OCI-LY7 (cell line): Measurements from ENCODE around the gene AADAC. TPM values are rescaled to one million over a fixed set of nuclear protein-coding genes. Genes with fewer than 3 reads are reported as not detected.

Experiments
- BruUV-seq: library from RNA; stranded (reverse); fragments of 400-500 nt; replicated peaks from 2 replicates; lab custom pipeline; 2021; lab: Mats Ljungman, UMichigan
- CTCF ChIA-PET: fragments of 300-600 bp; sonication (Branson Sonifier 250); formaldehyde crosslinking; loops from one replicate; lab custom pipeline; 2022; ENCODE audit warnings: antibody characterized with exemption; ENCODE audit not compliant: unreplicated experiment; lab: Charles Lee
- POLR2A ChIA-PET: fragments of 300-600 bp; sonication (Branson Sonifier 250); formaldehyde crosslinking; loops from one replicate; lab custom pipeline; 2022; ENCODE audit warnings: antibody characterized with exemption; lab: Charles Lee
- DNase-seq: peaks from one replicate; pipeline ENCODE4 v3.0.0-alpha.2; 2015; ENCODE audit warnings: low spot score
- H2AFZ ChIP-seq: fragments of 200-600 bp; sonication (generic), shearing (Covaris generic); 2 replicates; pipeline ENCODE4 v1.6.1; 2014; ENCODE audit warnings: mild to moderate bottlenecking, antibody characterized with exemption, low read length, moderate library complexity
- H3K27ac ChIP-seq: fragments of 200-600 bp; sonication (generic); 2 replicates; pipeline ENCODE4 v1.5.1; 2014; ENCODE audit warnings: mixed run types, low read depth, mild to moderate bottlenecking, moderate library complexity, low read length, inconsistent platforms; ENCODE audit not compliant: poor library complexity, severe bottlenecking
- H3K36me3 ChIP-seq: fragments of 200-600 bp; sonication (generic); 2 replicates; pipeline ENCODE4 v1.6.1; 2014; ENCODE audit warnings: mild to moderate bottlenecking, antibody characterized with exemption, low read length, moderate library complexity, mixed read lengths; ENCODE audit not compliant: insufficient read depth
- H3K4me1 ChIP-seq: fragments of 200-600 bp; sonication (generic); 2 replicates; pipeline ENCODE4 v1.5.1; 2014; ENCODE audit warnings: mild to moderate bottlenecking, low read length; ENCODE audit not compliant: insufficient read depth, poor library complexity, severe bottlenecking
- H3K4me2 ChIP-seq: fragments of 200-600 bp; sonication (generic); 2 replicates; pipeline ENCODE4 v1.6.1; 2014; ENCODE audit warnings: mild to moderate bottlenecking, low read length
- H3K4me3 ChIP-seq: fragments of 200-600 bp; sonication (generic); 2 replicates; pipeline ENCODE4 v1.5.1; 2014; ENCODE audit warnings: mild to moderate bottlenecking, low read depth, low read length; ENCODE audit not compliant: poor library complexity, severe bottlenecking
- H3K79me2 ChIP-seq: fragments of 200-600 bp; sonication (generic); 2 replicates; pipeline ENCODE4 v1.6.1; 2016; ENCODE audit warnings: low read depth, mild to moderate bottlenecking, low read length, moderate library complexity, mixed read lengths; ENCODE audit not compliant: insufficient read depth
- H3K9me2 ChIP-seq: fragments of 200-600 bp; sonication (generic); 2 replicates; pipeline ENCODE4 v1.6.1; 2016; ENCODE audit warnings: mild to moderate bottlenecking, low read length, mixed read lengths; ENCODE audit not compliant: insufficient read depth
- H3K9me3 ChIP-seq: fragments of 200-600 bp; sonication (generic); 2 replicates; pipeline ENCODE4 v1.6.1; 2014; ENCODE audit warnings: mild to moderate bottlenecking, mixed run types, low read length, mixed read lengths
- H4K20me1 ChIP-seq: fragments of 200-600 bp; sonication (generic); 2 replicates; pipeline ENCODE4 v1.6.1; 2014; ENCODE audit warnings: mild to moderate bottlenecking, antibody characterized with exemption, low read length, moderate library complexity, mixed read lengths; ENCODE audit not compliant: insufficient read depth
- EZH2phosphoT487 ChIP-seq: fragments of 200-600 bp; sonication (generic); IDR thresholded peaks from 2 replicates; pipeline ENCODE4 v1.6.1; 2018; ENCODE audit warnings: low read depth, borderline replicate concordance, mild to moderate bottlenecking, mixed run types, antibody characterized with exemption, low read length, moderate library complexity, mixed read lengths
- intact Hi-C: fragments of 100-400 bp; cut with micrococcal nuclease; formaldehyde crosslinking; loops from one replicate; pipeline ENCODE4 v1.10.0; 2022; ENCODE audit not compliant: unreplicated experiment
- total RNA-seq, 2 experiments: library from RNA; depleted of rRNA in 1 of 2; stranded (reverse); fragments of >200 nt in 1 of 2; shearing (Covaris generic) in 1 of 2; gene quantifications; 2 replicates each; pipeline ENCODE4 v1.2.3, GENCODE V29; 2014 to 2022
- TF ChIP-seq, protein P1 (sequence below): fragments of 200-600 bp; sonication (generic); conservative IDR thresholded peaks from 2 replicates; pipeline ENCODE4 v1.5.1; 2014; ENCODE audit warnings: mild to moderate bottlenecking, antibody characterized with exemption, low read length, moderate library complexity, mixed read lengths

AADAC gene
- total RNA-seq, 2 experiments from 2014 or later = not detected

DNA sequence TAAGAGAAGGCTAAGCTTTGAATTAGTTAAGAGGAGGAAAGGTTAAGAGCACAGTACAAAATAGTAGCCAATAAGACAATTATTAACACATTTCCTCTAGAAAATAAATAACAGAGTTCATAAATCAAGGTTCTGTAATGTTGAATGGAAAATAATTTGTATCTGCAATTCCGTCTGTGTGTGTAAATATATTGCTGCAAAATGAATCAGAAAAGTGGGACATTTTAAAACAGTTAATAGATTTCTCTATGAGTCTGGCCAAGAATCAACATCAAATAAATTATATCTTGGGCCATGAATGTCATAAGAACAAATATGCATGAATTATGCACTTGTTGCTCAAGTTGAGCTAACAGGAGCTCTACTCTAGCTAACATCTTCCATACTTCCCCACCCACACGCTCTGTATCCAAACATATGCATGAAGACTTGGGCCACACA lies 45.3 kb downstream of the AADAC start:
- intact Hi-C loops = no loop called here
- Histone ChIP-seq H3K4me1 (no peaks in the 10 kb centered on the region), H3K9me3 (no peaks in the 10 kb centered on the region), H2AFZ (no peak overlapping the region), H4K20me1 (no peaks in the 10 kb centered on the region), H3K9me2 (no peaks in the 10 kb centered on the region), H3K4me2 (no peak overlapping the region), H3K27ac (no peak overlapping the region), H3K36me3 (no peaks in the 10 kb centered on the region), H3K79me2 (no peaks in the 10 kb centered on the region), H3K4me3 (no peak overlapping the region)
- no peak for TF ChIP-seq EZH2phosphoT487
- TF ChIP-seq, protein P1, sequence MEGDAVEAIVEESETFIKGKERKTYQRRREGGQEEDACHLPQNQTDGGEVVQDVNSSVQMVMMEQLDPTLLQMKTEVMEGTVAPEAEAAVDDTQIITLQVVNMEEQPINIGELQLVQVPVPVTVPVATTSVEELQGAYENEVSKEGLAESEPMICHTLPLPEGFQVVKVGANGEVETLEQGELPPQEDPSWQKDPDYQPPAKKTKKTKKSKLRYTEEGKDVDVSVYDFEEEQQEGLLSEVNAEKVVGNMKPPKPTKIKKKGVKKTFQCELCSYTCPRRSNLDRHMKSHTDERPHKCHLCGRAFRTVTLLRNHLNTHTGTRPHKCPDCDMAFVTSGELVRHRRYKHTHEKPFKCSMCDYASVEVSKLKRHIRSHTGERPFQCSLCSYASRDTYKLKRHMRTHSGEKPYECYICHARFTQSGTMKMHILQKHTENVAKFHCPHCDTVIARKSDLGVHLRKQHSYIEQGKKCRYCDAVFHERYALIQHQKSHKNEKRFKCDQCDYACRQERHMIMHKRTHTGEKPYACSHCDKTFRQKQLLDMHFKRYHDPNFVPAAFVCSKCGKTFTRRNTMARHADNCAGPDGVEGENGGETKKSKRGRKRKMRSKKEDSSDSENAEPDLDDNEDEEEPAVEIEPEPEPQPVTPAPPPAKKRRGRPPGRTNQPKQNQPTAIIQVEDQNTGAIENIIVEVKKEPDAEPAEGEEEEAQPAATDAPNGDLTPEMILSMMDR = no peak
- no peak for DNase-seq
- POLR2A ChIA-PET = no interaction called here
- CTCF ChIA-PET = no interaction called here
- BruUV-seq = no TSS peak

DNA sequence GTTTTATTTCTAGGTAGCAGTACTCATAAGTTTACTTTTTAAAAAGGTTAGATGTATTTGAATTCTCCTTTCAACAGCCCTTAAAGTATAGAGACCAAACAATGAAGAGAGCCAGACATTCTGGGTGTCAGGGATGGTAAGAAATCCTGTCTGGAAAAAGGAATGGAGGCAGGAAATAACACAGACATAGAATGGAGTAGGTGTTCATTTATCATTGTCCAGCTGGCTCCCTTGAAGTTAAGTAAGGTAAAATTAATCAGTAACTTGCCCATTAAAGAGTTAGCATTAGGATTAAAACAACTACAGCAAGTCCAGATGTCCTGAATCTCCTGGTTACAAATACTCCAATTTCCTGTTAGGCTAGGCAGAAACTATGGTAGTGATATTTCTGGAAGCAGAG lies 46.0 kb downstream of the AADAC start:
- POLR2A ChIA-PET = interaction anchor here (0.8 kb wide), 1 partner anchor 32 kb away, joined by 4 read pairs; no protein-coding TSS in a partner anchor
- H3K36me3 ChIP-seq = no peaks in the 10 kb centered on the region
- no peak overlapping the region for H3K4me3 ChIP-seq
- TF ChIP-seq, protein P1 = no peak
- no peak for TF ChIP-seq EZH2phosphoT487
- no peaks in the 10 kb centered on the region for H3K4me1 ChIP-seq
- no TSS peak for BruUV-seq
- no peaks in the 10 kb centered on the region for H4K20me1 ChIP-seq
- CTCF ChIA-PET = no interaction called here
- no peak for DNase-seq
- intact Hi-C loops = loop anchor here (1.0 kb wide), 1 partner anchor 37 kb away; no protein-coding TSS in a partner anchor
- H3K79me2 ChIP-seq = no peaks in the 10 kb centered on the region
- H3K9me3 ChIP-seq = no peaks in the 10 kb centered on the region
- no peak overlapping the region for H3K27ac ChIP-seq
- no peaks in the 10 kb centered on the region for H3K9me2 ChIP-seq
- H2AFZ ChIP-seq = no peak overlapping the region
- H3K4me2 ChIP-seq = no peak overlapping the region

DNA sequence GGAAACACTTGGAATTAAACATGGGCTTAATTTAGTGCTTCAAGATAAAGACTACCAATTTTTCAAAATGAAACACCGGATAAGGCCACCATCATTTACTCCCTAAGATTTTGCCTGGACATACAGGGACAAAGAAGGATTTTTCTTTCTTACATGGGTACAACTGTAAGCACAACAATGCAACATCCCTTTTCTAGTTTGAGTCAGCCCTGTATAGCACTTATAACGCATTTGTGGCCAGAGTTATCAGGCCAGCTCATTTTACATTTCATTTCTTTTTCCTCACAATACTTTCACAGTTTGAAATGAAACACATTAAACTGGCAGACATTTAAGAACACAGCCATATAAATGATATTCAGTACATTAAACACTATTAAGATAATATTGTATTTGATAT lies 49.7 kb downstream of the AADAC start:
- CTCF ChIA-PET = no interaction called here
- TF ChIP-seq, protein P1 = no peak
- no peak for TF ChIP-seq EZH2phosphoT487
- no peak overlapping the region for H3K4me3 ChIP-seq
- H3K4me1 ChIP-seq = no peaks in the 10 kb centered on the region
- no peak for DNase-seq
- H3K9me2 ChIP-seq = no peaks in the 10 kb centered on the region
- intact Hi-C loops = no loop called here
- no peak overlapping the region for H3K4me2 ChIP-seq
- POLR2A ChIA-PET = no interaction called here
- no peaks in the 10 kb centered on the region for H4K20me1 ChIP-seq
- no peak overlapping the region for H3K27ac ChIP-seq
- no peaks in the 10 kb centered on the region for H3K9me3 ChIP-seq
- H2AFZ ChIP-seq = no peak overlapping the region
- no TSS peak for BruUV-seq
- no peaks in the 10 kb centered on the region for H3K79me2 ChIP-seq
- H3K36me3 ChIP-seq = no peaks in the 10 kb centered on the region
